ENCODE measurements around the gene MAPRE3.

GRCh38 chr2:27070653-27071276, 100.3 kb downstream of the MAPRE3 start:
- no peak for TF ChIP-seq CTCF (IDR thresholded peaks at IDR 0.05 in 4 of 5, conservative IDR thresholded peaks at IDR 0.05 in 1 of 5)
- TF ChIP-seq POLR2A (IDR thresholded peaks at IDR 0.05) = no peak
